Activated CD8-positive, alpha-beta T cell treated with anti-CD3 and anti-CD28 coated beads, Interleukin-2, amount 10 ng/mL, durations not matched to agents 7 days and 5 days (primary cell): ENCODE measurements around the gene CEP89. TPM values are rescaled to one million over a fixed set of nuclear protein-coding genes. Genes with fewer than 3 reads are reported as not detected.
"Not testable (repeated sequence)": the region's sequence is repeated elsewhere in the genome, so short reads cannot be mapped to it uniquely, and the experiment has no call there.

Source experiments
- ATAC-seq: fragments of 150-1000 bp; cut with Tn5 transposase; one replicate; pipeline ENCODE4 v1.10.0; 2021; ENCODE audit warnings: moderate library complexity
- CTCF ChIA-PET: fragments of 350-600 bp; sonication (Branson Sonifier 250); formaldehyde crosslinking; loops from one replicate; lab custom pipeline; 2021; ENCODE audit warnings: antibody characterized with exemption; lab: Charles Lee
- POLR2A ChIA-PET: fragments of 350-600 bp; sonication (Branson Sonifier 250); formaldehyde crosslinking; loops from one replicate; lab custom pipeline; 2021; ENCODE audit warnings: antibody characterized with exemption; lab: Charles Lee
- DNase-seq: peaks from one replicate; pipeline ENCODE4 v3.0.0-alpha.2; 2020
- H3K27ac Mint-ChIP-seq: one replicate; pipeline ENCODE4 v1.8.0; 2021; ENCODE audit warnings: mild to moderate bottlenecking, mixed read lengths
- H3K27me3 Mint-ChIP-seq: one replicate; pipeline ENCODE4 v1.8.0; 2021; ENCODE audit warnings: low read depth, mixed read lengths
- H3K36me3 Mint-ChIP-seq: one replicate; pipeline ENCODE4 v1.8.0; 2021; ENCODE audit warnings: low read depth, mixed read lengths
- H3K4me1 Mint-ChIP-seq: one replicate; pipeline ENCODE4 v1.8.0; 2021; ENCODE audit warnings: low read depth, mixed read lengths
- H3K4me3 Mint-ChIP-seq: one replicate; pipeline ENCODE4 v1.8.0; 2021; ENCODE audit warnings: mild to moderate bottlenecking, mixed read lengths
- H3K9me3 Mint-ChIP-seq: one replicate; pipeline ENCODE4 v1.8.0; 2022; ENCODE audit warnings: mixed read lengths; ENCODE audit not compliant: insufficient read depth
- total RNA-seq, 2 experiments: library from RNA; stranded (reverse); gene quantifications; one replicate each; pipeline ENCODE4 v1.2.3, GENCODE V29; 2021

The CEP89 gene
- total RNA-seq, 2 experiments from 2014 or later = 20.0 to 23.2 TPM

DNA sequence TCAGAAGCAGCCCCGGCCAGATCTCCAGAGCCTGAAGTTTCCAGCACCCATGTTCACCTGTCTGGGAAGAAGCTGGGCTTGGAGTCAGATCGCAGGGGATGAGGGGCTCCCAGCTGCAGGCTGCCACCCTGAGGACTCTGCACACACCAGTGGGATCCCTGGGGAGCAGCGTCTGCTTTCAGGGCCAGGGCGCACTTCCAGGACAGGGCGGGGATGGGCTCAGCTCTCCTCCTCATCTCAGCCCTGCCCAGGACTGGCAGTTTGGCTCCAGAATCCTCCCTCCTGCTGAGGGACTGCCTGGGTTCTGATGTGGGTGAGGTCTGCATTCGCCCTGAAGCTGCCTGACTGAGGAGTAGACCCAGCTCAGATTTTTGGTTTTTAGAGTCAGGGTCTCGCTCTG is 105.7 kb downstream of the CEP89 start:
- Mint-ChIP-seq H3K27me3 (no peaks in the 10 kb centered on the region), H3K36me3 (no peaks in the 10 kb centered on the region), H3K27ac (no peak overlapping the region), H3K4me1 (no peaks in the 10 kb centered on the region), H3K9me3 (no peaks in the 10 kb centered on the region), H3K4me3 (no peak overlapping the region)
- ChIA-PET POLR2A (no interaction called here), CTCF (no interaction called here)
- no peak for ATAC-seq
- DNase-seq = no peak

DNA sequence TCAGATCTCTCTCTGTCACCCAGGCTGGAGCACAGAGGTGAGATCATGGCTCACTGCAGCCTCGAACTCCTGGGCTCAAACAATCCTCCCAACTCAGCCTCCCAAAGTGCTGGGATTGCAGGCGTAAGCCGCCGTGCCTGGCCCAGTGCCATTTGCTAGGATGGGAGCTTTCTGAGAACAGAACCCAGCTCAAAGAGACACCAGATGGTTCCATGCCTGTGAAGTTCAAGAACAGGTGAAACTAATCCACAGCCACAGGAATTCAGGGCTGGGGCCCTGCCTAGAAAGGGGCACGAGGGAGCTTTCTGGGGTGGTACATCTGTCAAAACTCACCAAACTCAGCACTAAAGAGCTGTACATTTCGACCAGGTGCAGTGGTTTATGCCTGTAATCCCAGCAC is 106.4 kb downstream of the CEP89 start:
- Mint-ChIP-seq H3K36me3 (no peaks in the 10 kb centered on the region), H3K4me3 (no peak overlapping the region), H3K27ac (no peak overlapping the region), H3K27me3 (no peaks in the 10 kb centered on the region), H3K9me3 (no peaks in the 10 kb centered on the region), H3K4me1 (no peaks in the 10 kb centered on the region)
- POLR2A ChIA-PET = no interaction called here
- DNase-seq (no peak), ATAC-seq (no peak)
- CTCF ChIA-PET = no interaction called here

DNA sequence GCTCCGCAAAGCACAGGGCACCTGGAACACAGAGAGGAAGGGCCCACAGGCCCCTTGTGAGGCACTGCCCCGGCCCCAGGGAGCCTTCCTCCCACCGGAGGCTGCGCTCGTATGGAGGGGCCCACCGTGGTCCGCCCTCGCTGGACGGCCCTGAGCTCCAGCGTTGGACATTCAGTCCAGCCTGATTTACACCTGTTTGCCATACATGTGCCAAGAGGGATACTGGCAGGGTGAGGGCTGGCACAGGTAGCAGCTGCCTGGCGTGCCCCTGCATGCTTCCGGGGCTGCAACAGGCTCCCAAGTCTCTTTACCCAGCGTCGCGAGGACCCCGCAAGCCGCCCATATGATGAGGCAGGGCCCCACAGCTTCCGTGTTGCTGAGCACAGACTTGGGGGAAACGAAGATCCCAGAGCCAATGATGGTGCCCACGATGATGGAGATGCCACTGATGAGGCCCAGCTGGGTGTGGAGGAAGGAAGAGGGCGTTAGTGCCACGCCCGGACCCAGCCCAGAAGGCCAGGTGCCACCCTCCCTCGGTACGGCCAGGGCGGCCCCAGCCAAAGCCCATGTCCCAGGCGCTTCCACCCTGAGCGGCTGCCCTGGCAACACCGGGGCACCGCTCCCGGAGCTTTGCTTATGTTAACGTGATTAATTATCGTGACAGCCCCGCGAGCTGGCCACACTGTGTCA is 107.3 kb downstream of the CEP89 start:
- DNase-seq (no peak), ATAC-seq (no peak)
- CTCF ChIA-PET = no interaction called here
- H3K4me3 Mint-ChIP-seq = no peak overlapping the region
- H3K36me3 Mint-ChIP-seq = no peaks in the 10 kb centered on the region
- no peaks in the 10 kb centered on the region for H3K4me1 Mint-ChIP-seq
- no peak overlapping the region for H3K27ac Mint-ChIP-seq
- H3K27me3 Mint-ChIP-seq = no peaks in the 10 kb centered on the region
- POLR2A ChIA-PET = no interaction called here
- H3K9me3 Mint-ChIP-seq = no peaks in the 10 kb centered on the region

DNA sequence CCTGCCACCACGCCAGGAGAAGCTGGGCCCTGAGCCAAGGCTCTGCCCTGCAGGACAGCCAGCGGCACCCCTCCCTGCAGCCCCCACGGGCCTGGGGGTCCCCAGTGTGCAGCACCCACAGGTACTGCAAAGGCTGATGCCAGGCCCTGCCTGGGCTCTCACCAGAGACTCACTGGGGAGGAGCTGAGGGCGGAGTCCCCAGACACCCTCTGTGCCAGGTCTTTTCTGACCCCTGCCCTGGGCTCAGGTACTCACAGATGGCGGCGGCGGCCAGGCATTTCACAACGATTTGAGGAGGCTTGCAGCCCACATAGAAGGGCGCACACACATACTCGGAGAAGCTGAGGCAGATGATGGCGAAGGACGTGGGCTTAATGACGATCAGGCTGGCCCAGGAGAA is 107.9 kb downstream of the CEP89 start:
- no peaks in the 10 kb centered on the region for H3K36me3 Mint-ChIP-seq
- H3K9me3 Mint-ChIP-seq = no peaks in the 10 kb centered on the region
- H3K4me3 Mint-ChIP-seq = no peak overlapping the region
- no peaks in the 10 kb centered on the region for H3K27me3 Mint-ChIP-seq
- no peaks in the 10 kb centered on the region for H3K4me1 Mint-ChIP-seq
- POLR2A ChIA-PET = no interaction called here
- ATAC-seq (no peak), DNase-seq (no peak)
- no peak overlapping the region for H3K27ac Mint-ChIP-seq
- CTCF ChIA-PET = no interaction called here

DNA sequence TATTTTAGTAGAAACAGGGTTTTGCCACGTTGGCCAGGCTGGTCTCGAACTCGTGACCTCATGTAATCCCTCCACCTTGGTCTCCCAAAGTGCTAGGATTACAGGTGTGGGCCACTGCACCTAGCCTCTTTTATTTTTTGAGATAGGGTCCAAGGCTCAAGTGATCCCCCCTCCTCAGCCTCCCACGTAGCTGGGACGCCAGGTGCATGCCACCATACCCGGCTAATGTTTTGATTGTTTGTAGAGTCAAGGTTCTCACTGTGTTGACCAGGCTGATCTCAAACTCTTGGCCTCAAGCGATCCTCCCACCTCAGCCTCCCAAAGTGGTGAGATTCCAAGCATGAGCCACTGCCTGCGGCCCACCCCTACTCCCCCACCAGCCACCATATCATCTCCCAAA is 108.5 kb downstream of the CEP89 start:
- ATAC-seq = no peak
- no peaks in the 10 kb centered on the region for H3K9me3 Mint-ChIP-seq
- no peaks in the 10 kb centered on the region for H3K36me3 Mint-ChIP-seq
- H3K4me1 Mint-ChIP-seq = no peaks in the 10 kb centered on the region
- CTCF ChIA-PET = no interaction called here
- no peak for DNase-seq
- POLR2A ChIA-PET = no interaction called here
- no peaks in the 10 kb centered on the region for H3K27me3 Mint-ChIP-seq
- H3K4me3 Mint-ChIP-seq = no peak overlapping the region
- no peak overlapping the region for H3K27ac Mint-ChIP-seq

DNA sequence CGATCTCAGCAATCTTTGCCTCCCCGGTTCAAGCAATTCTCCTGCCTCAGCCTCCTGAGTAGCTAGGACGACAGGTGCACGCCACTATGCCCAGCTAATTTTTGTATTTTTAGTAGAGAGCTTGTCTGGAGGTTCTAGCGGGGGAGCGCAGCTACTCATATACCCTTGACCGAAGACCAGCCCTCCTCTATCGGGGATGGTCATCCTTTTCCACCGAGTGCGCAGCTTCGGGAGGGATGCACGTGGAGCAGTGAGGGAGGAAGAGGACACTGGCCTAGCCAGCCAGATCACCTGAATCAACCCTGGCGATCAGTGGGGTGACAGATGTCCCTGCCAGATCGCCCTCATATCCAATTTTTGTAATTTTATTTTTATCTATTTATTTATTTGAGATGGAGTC is 109.0 kb downstream of the CEP89 start:
- H3K36me3 Mint-ChIP-seq = no peaks in the 10 kb centered on the region
- ATAC-seq = no peak
- DNase-seq = no peak
- POLR2A ChIA-PET = no interaction called here
- no peak overlapping the region for H3K4me3 Mint-ChIP-seq
- H3K27ac Mint-ChIP-seq = no peak overlapping the region
- no peaks in the 10 kb centered on the region for H3K27me3 Mint-ChIP-seq
- no peaks in the 10 kb centered on the region for H3K4me1 Mint-ChIP-seq
- H3K9me3 Mint-ChIP-seq = no peaks in the 10 kb centered on the region
- CTCF ChIA-PET = no interaction called here

DNA sequence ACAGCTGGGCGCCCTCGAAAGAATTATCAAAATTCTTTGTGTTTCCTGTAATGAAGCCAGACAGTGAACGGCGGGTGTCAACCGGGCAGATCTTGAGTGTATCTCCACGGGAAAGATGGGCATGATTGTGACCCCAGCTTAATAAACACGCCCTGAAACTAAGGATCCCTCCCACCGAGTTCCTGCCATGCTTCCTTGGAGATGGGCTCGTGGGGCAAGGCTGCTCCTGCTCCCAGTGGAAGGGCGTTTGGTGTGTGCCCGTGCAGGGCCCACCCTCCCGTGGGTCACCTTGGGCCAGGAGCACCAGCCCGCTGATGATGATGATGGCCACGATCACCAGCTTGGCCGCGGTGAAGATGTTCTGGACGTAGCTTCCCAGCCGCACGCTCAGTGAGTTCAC is 109.6 kb downstream of the CEP89 start:
- Mint-ChIP-seq H3K4me3 (no peak overlapping the region), H3K9me3 (no peaks in the 10 kb centered on the region), H3K4me1 (no peaks in the 10 kb centered on the region), H3K27me3 (no peaks in the 10 kb centered on the region), H3K27ac (no peak overlapping the region), H3K36me3 (no peaks in the 10 kb centered on the region)
- ChIA-PET POLR2A (no interaction called here), CTCF (no interaction called here)
- no peak for DNase-seq
- ATAC-seq = no peak

DNA sequence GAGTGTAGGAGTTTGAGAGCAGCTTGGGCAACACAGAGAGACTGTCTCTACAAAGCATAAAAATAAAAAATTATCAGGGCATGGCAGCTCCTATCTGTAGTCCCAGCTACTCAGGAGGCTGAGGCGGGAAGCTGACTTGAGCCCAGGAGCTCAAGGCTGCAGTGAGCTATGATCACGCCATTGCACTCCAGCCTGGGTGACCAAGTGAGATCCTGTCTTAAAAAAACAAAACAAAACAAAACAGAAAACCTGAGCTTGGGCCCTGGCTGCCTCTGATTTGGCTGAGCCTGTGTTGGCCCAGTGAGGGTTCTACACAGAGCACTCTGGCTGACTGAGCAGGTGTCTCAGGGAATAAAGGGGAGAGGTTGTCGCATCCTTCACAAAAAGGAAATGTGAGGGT is 110.2 kb downstream of the CEP89 start:
- ATAC-seq = no peak
- Mint-ChIP-seq H3K4me3 (no peak overlapping the region), H3K9me3 (no peaks in the 10 kb centered on the region), H3K27ac (no peak overlapping the region), H3K27me3 (no peaks in the 10 kb centered on the region), H3K36me3 (no peaks in the 10 kb centered on the region), H3K4me1 (no peaks in the 10 kb centered on the region)
- CTCF ChIA-PET = no interaction called here
- POLR2A ChIA-PET = no interaction called here
- no peak for DNase-seq

DNA sequence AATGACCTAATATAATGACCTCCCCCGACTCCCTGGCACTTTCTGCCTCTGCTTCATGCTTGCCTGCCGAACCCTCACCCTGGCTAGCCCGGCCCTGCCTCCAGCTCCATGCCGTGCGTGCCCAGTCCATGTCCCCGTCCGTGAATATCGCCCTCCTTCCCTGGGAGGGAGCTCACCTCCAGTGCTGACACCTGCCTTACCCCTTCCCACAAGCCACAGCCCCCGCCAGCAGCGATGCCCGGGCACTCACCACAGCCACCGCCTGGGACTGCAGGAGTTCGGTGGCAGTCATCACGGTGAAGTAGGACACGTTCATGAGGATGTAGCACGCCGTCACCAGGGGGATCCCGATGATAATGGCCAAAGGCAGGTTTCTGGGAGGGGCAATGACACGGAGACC is 112.2 kb downstream of the CEP89 start:
- H3K36me3 Mint-ChIP-seq = no peaks in the 10 kb centered on the region
- H3K27me3 Mint-ChIP-seq = no peaks in the 10 kb centered on the region
- H3K9me3 Mint-ChIP-seq = no peaks in the 10 kb centered on the region
- CTCF ChIA-PET = no interaction called here
- H3K4me1 Mint-ChIP-seq = no peaks in the 10 kb centered on the region
- no peak for DNase-seq
- POLR2A ChIA-PET = no interaction called here
- ATAC-seq = no peak
- no peak overlapping the region for H3K4me3 Mint-ChIP-seq
- H3K27ac Mint-ChIP-seq = no peak overlapping the region

DNA sequence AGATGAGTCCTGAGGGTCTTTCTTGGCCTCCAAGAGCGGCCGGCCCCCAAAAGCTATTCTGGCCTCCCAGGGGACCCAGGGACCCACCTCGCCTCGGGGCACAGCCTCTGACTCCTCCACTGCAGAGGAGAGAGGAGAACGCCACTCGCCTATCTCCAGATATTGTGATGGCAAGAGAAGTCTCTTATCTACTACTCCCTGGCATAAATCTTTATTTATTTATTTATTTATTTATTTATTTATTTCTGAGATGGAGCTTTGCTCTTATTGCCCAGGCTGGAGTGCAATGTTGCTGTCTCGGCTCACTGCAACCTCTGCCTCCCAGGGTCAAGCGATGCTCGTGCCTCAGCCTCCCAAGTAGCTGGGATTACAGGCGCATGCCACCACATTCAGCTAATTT is 113.2 kb downstream of the CEP89 start:
- Mint-ChIP-seq H3K9me3 (no peaks in the 10 kb centered on the region), H3K36me3 (no peaks in the 10 kb centered on the region)
- CTCF ChIA-PET = no interaction called here

DNA sequence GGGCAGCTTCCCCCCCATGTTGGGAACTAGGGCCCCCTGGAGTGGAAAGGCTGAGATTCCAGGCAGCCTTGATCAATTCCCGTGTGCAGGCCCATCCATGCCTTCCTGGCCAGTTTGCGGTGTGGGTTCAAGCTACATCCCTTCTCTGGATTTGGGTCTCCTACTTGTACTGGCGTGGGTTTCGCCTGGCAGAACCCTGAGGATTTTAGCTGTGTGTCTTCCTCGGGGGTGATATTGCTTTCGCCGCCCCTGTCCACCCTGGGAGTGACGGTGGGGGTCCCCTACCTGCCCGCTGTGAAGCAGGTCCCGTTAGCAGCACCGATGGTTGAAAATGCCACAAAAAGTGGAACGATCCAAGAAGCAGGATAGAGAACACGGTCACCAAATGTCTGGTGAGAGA is 113.6 kb downstream of the CEP89 start:
- ATAC-seq (no peak), DNase-seq (no peak)
- CTCF ChIA-PET = no interaction called here
- H3K27ac Mint-ChIP-seq = no peak overlapping the region
- no peak overlapping the region for H3K4me3 Mint-ChIP-seq
- no peaks in the 10 kb centered on the region for H3K4me1 Mint-ChIP-seq
- POLR2A ChIA-PET = interaction anchor here (0.7 kb wide), 1 partner anchor 69 kb away, joined by 3 read pairs; no protein-coding TSS in a partner anchor
- no peaks in the 10 kb centered on the region for H3K27me3 Mint-ChIP-seq
- no peaks in the 10 kb centered on the region for H3K9me3 Mint-ChIP-seq
- no peaks in the 10 kb centered on the region for H3K36me3 Mint-ChIP-seq

More for the DNA sequence above, 113.2 kb downstream of the CEP89 start:
- Mint-ChIP-seq H3K27ac (no peak overlapping the region), H3K27me3 (no peaks in the 10 kb centered on the region), H3K4me3 (no peak overlapping the region), H3K4me1 (no peaks in the 10 kb centered on the region)
- DNase-seq = no peak
- POLR2A ChIA-PET = interaction anchor here (0.7 kb wide), 1 partner anchor 70 kb away, joined by 3 read pairs; no protein-coding TSS in a partner anchor
- ATAC-seq = no peak

DNA sequence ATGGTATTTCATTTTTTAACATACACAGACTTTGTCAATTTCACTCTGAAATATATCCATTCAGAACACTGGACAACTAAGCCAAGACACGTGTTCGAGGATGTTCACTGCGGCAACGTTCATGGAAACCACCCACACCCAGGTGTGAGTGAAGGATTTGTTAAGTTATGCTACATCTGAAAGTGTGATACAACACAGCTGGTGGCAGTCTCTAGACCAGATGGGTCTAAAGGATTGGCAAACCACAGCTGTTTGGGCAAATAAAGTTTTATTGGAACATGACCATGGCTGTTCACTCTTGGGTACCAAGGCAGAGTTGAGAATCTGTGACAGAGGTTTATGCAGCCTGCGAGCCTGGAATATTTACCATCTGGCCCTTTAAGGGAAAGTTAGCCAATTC is 114.2 kb downstream of the CEP89 start:
- no peaks in the 10 kb centered on the region for H3K36me3 Mint-ChIP-seq
- no peak overlapping the region for H3K4me3 Mint-ChIP-seq
- ChIA-PET POLR2A (no interaction called here), CTCF (no interaction called here)
- no peaks in the 10 kb centered on the region for H3K4me1 Mint-ChIP-seq
- DNase-seq (no peak), ATAC-seq (no peak)
- H3K27me3 Mint-ChIP-seq = no peaks in the 10 kb centered on the region
- H3K27ac Mint-ChIP-seq = no peak overlapping the region
- H3K9me3 Mint-ChIP-seq = no peaks in the 10 kb centered on the region

DNA sequence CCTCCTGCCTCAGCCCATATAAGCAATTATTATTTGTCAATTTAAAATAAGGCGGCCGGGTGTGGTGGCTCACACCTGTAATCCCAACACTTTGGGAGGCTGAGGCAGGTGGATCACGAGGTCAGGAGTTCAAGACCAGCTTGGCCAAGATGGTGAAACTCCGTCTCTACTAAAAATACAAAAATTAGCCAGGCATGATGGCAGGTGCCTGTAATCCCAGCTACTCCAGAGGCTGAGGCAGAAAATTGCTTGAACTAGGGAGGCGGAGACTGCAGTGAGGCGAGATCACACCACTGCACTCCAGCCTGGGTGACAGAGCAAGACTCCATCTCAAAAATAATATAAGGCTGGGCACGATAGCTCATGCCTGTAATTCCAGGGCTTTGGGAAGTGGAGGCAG is 114.9 kb downstream of the CEP89 start:
- POLR2A ChIA-PET, H3K4me3 Mint-ChIP-seq, H3K9me3 Mint-ChIP-seq, ATAC-seq, H3K4me1 Mint-ChIP-seq, H3K27ac Mint-ChIP-seq, CTCF ChIA-PET, H3K27me3 Mint-ChIP-seq, DNase-seq, H3K36me3 Mint-ChIP-seq: not testable (repeated sequence)
